Prostate gland (tissue), 2 donors: ENCODE data around the gene PSMB2.

Source experiments
- POLR2A ChIP-seq: fragments of 450-650 bp; IDR thresholded peaks from one replicate; pipeline ENCODE4 v1.6.1; 2016; ENCODE audit warnings: antibody characterized with exemption, mild to moderate bottlenecking
- POLR2AphosphoS5 ChIP-seq: sonication (generic); formaldehyde crosslinking; IDR thresholded peaks from one replicate; pipeline ENCODE4 v1.6.1; 2017; ENCODE audit warnings: antibody characterized with exemption
- TF ChIP-seq, protein P1 (sequence below), 4 experiments: fragments of 200-600 bp in 2 of 4; fragments of 450-650 bp in 2 of 4; sonication (generic) in 2 of 4; IDR thresholded peaks; 1 replicate in 3 of 4; 2 replicates in 1 of 4; pipeline ENCODE4 v1.5.1; 2016 to 2019; ENCODE audit warnings: antibody characterized with exemption in 4 of 4, mild to moderate bottlenecking in 2 of 4, moderate library complexity in 2 of 4

DNA sequence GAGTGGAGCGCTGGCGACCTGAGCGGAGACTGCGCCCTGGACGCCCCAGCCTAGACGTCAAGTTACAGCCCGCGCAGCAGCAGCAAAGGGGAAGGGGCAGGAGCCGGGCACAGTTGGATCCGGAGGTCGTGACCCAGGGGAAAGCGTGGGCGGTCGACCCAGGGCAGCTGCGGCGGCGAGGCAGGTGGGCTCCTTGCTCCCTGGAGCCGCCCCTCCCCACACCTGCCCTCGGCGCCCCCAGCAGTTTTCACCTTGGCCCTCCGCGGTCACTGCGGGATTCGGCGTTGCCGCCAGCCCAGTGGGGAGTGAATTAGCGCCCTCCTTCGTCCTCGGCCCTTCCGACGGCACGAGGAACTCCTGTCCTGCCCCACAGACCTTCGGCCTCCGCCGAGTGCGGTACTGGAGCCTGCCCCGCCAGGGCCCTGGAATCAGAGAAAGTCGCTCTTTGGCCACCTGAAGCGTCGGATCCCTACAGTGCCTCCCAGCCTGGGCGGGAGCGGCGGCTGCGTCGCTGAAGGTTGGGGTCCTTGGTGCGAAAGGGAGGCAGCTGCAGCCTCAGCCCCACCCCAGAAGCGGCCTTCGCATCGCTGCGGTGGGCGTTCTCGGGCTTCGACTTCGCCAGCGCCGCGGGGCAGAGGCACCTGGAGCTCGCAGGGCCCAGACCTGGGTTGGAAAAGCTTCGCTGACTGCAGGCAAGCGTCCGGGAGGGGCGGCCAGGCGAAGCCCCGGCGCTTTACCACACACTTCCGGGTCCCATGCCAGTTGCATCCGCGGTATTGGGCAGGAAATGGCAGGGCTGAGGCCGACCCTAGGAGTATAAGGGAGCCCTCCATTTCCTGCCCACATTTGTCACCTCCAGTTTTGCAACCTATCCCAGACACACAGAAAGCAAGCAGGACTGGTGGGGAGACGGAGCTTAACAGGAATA is 64.0 kb downstream of the PSMB2 start:
- TF ChIP-seq, protein P1, sequence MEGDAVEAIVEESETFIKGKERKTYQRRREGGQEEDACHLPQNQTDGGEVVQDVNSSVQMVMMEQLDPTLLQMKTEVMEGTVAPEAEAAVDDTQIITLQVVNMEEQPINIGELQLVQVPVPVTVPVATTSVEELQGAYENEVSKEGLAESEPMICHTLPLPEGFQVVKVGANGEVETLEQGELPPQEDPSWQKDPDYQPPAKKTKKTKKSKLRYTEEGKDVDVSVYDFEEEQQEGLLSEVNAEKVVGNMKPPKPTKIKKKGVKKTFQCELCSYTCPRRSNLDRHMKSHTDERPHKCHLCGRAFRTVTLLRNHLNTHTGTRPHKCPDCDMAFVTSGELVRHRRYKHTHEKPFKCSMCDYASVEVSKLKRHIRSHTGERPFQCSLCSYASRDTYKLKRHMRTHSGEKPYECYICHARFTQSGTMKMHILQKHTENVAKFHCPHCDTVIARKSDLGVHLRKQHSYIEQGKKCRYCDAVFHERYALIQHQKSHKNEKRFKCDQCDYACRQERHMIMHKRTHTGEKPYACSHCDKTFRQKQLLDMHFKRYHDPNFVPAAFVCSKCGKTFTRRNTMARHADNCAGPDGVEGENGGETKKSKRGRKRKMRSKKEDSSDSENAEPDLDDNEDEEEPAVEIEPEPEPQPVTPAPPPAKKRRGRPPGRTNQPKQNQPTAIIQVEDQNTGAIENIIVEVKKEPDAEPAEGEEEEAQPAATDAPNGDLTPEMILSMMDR (IDR thresholded peaks at IDR 0.05) = no peak
- no peak for TF ChIP-seq POLR2A
- no peak for TF ChIP-seq POLR2AphosphoS5
